DND-41 (cell line): Measurements from ENCODE around the gene TYRO3.

Experiments
- ATAC-seq: fragments of 200-7000 bp; cut with Tn5 transposase; 3 replicates; pipeline ENCODE4 v1.9.1; 2021; ENCODE audit warnings: low read depth; ENCODE audit not compliant: insufficient read depth
- DNase-seq: peaks from one replicate; pipeline ENCODE4 v3.0.0-alpha.2; 2020
- H2AFZ ChIP-seq: 2 replicates; pipeline ENCODE4 v1.6.0; 2012; ENCODE audit warnings: low read depth, low read length
- H3K27ac ChIP-seq: 2 replicates; pipeline ENCODE4 v1.5.1; 2012; ENCODE audit warnings: low read length, inconsistent platforms
- H3K27me3 ChIP-seq: fragments of 200-600 bp; sonication (generic); 2 replicates; pipeline ENCODE4 v1.6.0; 2012; ENCODE audit warnings: low read length, mild to moderate bottlenecking, inconsistent platforms; ENCODE audit not compliant: insufficient read depth, poor library complexity
- H3K36me3 ChIP-seq: 2 replicates; pipeline ENCODE4 v1.5.1; 2012; ENCODE audit warnings: low read length, inconsistent platforms; ENCODE audit not compliant: insufficient read depth
- H3K4me1 ChIP-seq: 2 replicates; pipeline ENCODE4 v1.5.1; 2012; ENCODE audit warnings: mild to moderate bottlenecking, low read length; ENCODE audit not compliant: insufficient read depth
- H3K4me2 ChIP-seq: 2 replicates; pipeline ENCODE4 v1.6.0; 2012; ENCODE audit warnings: mild to moderate bottlenecking, moderate library complexity, low read length, inconsistent platforms; ENCODE audit not compliant: insufficient read depth
- H3K4me3 ChIP-seq, 2 experiments: fragments of 200-600 bp in 1 of 2; shearing (Covaris generic) in 1 of 2; 2 replicates each; pipeline ENCODE4 v1.5.1; 2012 to 2016; ENCODE audit warnings: inconsistent platforms in 2 of 2, low read length in 2 of 2, mild to moderate bottlenecking in 2 of 2, low read depth in 1 of 2, moderate library complexity in 1 of 2
- H3K79me2 ChIP-seq: 2 replicates; pipeline ENCODE4 v1.6.0; 2012; ENCODE audit warnings: low read length, inconsistent platforms; ENCODE audit not compliant: insufficient read depth
- H3K9ac ChIP-seq: 2 replicates; pipeline ENCODE4 v1.6.0; 2012; ENCODE audit warnings: low read depth, mild to moderate bottlenecking, inconsistent platforms, low read length, moderate library complexity
- H3K9me3 ChIP-seq: 2 replicates; pipeline ENCODE4 v1.5.1; 2012; ENCODE audit warnings: low read length, moderate library complexity, mild to moderate bottlenecking, inconsistent platforms; ENCODE audit not compliant: insufficient read depth, severe bottlenecking
- H4K20me1 ChIP-seq: 2 replicates; pipeline ENCODE4 v1.6.0; 2012; ENCODE audit warnings: low read length; ENCODE audit not compliant: insufficient read depth
- EZH2 ChIP-seq: IDR thresholded peaks from 3 replicates; pipeline ENCODE4 v1.6.1; 2012; ENCODE audit warnings: borderline replicate concordance, low read depth, mild to moderate bottlenecking, moderate library complexity, low read length, inconsistent platforms; ENCODE audit not compliant: severe bottlenecking
- TF ChIP-seq, protein P1 (sequence below): IDR thresholded peaks from 2 replicates; pipeline ENCODE4 v1.5.1; 2012; ENCODE audit warnings: borderline replicate concordance, low read length, moderate library complexity, mild to moderate bottlenecking; ENCODE audit not compliant: poor library complexity, severe bottlenecking; ENCODE audit errors: extremely low read depth

Gene TYRO3

DNA sequence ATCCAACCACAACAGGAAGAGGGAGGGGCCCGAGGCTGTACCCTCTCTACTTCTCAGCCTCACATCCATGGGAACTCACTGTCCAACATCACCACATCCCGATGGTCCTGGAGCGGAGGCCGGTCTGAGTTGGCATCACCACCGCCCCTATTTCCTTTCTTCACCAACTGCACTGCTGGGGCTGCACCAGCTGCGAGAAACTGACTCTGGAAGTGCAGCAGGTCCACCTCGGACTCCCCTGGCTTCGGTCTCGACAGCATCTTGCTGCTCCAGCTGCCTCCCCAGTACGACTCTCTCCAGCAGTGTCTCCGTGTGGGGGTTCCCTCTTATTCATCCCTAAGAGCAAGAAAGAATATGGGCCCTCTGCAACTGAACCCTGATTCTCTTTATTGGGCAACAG, 22.1 kb upstream of the TYRO3 start:
- TF ChIP-seq, protein P1, sequence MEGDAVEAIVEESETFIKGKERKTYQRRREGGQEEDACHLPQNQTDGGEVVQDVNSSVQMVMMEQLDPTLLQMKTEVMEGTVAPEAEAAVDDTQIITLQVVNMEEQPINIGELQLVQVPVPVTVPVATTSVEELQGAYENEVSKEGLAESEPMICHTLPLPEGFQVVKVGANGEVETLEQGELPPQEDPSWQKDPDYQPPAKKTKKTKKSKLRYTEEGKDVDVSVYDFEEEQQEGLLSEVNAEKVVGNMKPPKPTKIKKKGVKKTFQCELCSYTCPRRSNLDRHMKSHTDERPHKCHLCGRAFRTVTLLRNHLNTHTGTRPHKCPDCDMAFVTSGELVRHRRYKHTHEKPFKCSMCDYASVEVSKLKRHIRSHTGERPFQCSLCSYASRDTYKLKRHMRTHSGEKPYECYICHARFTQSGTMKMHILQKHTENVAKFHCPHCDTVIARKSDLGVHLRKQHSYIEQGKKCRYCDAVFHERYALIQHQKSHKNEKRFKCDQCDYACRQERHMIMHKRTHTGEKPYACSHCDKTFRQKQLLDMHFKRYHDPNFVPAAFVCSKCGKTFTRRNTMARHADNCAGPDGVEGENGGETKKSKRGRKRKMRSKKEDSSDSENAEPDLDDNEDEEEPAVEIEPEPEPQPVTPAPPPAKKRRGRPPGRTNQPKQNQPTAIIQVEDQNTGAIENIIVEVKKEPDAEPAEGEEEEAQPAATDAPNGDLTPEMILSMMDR = no peak
- TF ChIP-seq EZH2 = no peak
- H3K4me1 ChIP-seq = no peaks in the 10 kb centered on the region
- no peak overlapping the region for H3K4me3 ChIP-seq
- peaks cover 38% of the 10 kb centered on the region for H3K36me3 ChIP-seq
- no peak overlapping the region for H3K9ac ChIP-seq
- no peak overlapping the region for H3K27ac ChIP-seq
- no peak overlapping the region for H3K4me2 ChIP-seq
- H3K27me3 ChIP-seq = no peaks in the 10 kb centered on the region
- DNase-seq (no peak), ATAC-seq (peak; percentile 57; the same call in 1 of the 3 replicates)
- H3K9me3 ChIP-seq = no peaks in the 10 kb centered on the region
- no peak overlapping the region for H2AFZ ChIP-seq
- H4K20me1 ChIP-seq = no peaks in the 10 kb centered on the region
- H3K79me2 ChIP-seq = 0 out of 2 replicates have a peak, but pooled peaks cover 6% of the 10 kb centered on the region

DNA sequence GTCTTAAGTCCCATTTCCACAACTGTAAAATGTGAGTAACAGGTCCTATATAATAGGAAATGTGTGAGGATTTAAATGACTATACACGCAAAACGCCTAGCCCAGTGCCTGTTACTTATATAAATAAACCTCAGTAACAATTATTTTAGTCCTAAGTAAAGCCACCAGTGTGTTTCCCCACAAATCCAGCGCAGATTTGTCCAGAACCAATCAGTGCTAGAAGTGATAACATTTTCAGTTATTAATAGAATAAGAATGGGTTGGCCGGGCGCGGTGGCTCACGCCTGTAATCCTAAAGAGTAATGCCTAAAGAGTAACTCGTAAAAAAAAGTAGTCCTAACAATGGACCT, 15.5 kb upstream of the TYRO3 start:
- no peaks in the 10 kb centered on the region for H3K9me3 ChIP-seq
- H3K9ac ChIP-seq = peak overlapping the region; percentile 75
- TF ChIP-seq EZH2 = no peak
- TF ChIP-seq, protein P1 = no peak
- H3K27ac ChIP-seq = peak overlapping the region; percentile 68
- no peaks in the 10 kb centered on the region for H4K20me1 ChIP-seq
- H2AFZ ChIP-seq = peak overlapping the region; percentile 78
- peak overlapping the region; percentile 77 for H3K4me2 ChIP-seq
- H3K4me3 ChIP-seq = peak overlapping the region; percentile 98 to 99
- DNase-seq (no peak), ATAC-seq (no peak; the same call in 2 of the 3 replicates)
- no peaks in the 10 kb centered on the region for H3K27me3 ChIP-seq
- no peaks in the 10 kb centered on the region for H3K36me3 ChIP-seq
- peaks cover 19% of the 10 kb centered on the region for H3K4me1 ChIP-seq
- H3K79me2 ChIP-seq = peaks cover 26% of the 10 kb centered on the region

DNA sequence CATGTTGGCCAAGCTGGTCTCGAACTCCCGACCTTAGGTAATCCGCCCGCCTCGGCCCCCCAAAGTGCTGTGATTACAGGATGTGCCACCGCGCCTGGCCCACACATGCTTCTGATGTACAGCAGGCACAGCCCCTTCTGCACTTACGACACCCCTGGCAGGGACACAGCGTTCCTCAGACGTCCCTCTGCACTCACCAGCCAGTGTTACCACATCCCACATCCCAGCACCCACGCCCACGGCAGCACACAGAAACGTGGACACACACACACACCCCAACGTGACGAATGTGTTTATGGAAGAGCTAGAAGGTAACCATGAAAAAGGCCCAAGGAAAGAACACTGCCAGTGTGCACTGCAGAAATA, 14.4 kb upstream of the TYRO3 start:
- no peaks in the 10 kb centered on the region for H3K27me3 ChIP-seq
- peaks cover 26% of the 10 kb centered on the region for H3K79me2 ChIP-seq
- peak overlapping the region; percentile 77 for H3K4me2 ChIP-seq
- H3K4me1 ChIP-seq = peaks cover 19% of the 10 kb centered on the region
- peak overlapping the region; percentile 50; the same call in 1 of the 2 replicates for H3K27ac ChIP-seq
- H4K20me1 ChIP-seq = no peaks in the 10 kb centered on the region
- no peaks in the 10 kb centered on the region for H3K36me3 ChIP-seq
- peak overlapping the region; percentile 78 for H2AFZ ChIP-seq
- H3K9me3 ChIP-seq = no peaks in the 10 kb centered on the region
- H3K4me3 ChIP-seq = peak overlapping the region in 1 of 2 experiments; percentile 99; a peak in 2 of 4 replicates
- DNase-seq = no peak
- TF ChIP-seq EZH2 = no peak
- TF ChIP-seq, protein P1 = no peak
- ATAC-seq = no peak
- peak overlapping the region; percentile 75 for H3K9ac ChIP-seq

DNA sequence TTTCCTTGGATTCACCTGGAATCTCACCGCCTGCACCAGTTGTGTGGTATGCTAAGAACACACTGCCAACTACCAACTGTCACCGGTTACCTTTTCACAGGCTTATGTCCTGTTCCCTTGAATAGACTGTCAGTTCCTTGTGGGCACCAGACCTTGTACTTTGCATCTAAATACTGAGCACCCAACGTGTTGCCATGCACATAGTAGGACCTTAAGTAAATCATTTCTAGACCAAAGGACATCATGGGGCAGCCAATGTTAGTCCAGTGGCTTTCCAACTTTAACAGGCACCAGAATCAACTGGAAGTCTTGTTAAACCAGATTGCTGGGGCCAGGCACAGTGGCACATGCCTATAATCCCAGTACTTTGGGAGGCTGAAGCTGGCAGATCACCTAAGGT, 13.8 kb upstream of the TYRO3 start:
- Histone ChIP-seq H3K27me3 (no peaks in the 10 kb centered on the region), H4K20me1 (no peaks in the 10 kb centered on the region), H3K36me3 (no peaks in the 10 kb centered on the region), H3K4me3 (no peak overlapping the region), H3K4me2 (no peak overlapping the region), H3K9ac (no peak overlapping the region), H3K4me1 (peaks cover 19% of the 10 kb centered on the region), H3K9me3 (no peaks in the 10 kb centered on the region), H3K79me2 (peaks cover 26% of the 10 kb centered on the region), H3K27ac (no peak overlapping the region), H2AFZ (peak overlapping the region; percentile 78; the same call in 1 of the 2 replicates)
- TF ChIP-seq, protein P1 = no peak
- TF ChIP-seq EZH2 = no peak
- DNase-seq = no peak
- ATAC-seq = no peak
